ENCODE data around the gene TNFAIP8.
"Not testable (repeated sequence)": the region's sequence is repeated elsewhere in the genome, so short reads cannot be mapped to it uniquely, and the experiment has no call there.

The TNFAIP8 gene

DNA sequence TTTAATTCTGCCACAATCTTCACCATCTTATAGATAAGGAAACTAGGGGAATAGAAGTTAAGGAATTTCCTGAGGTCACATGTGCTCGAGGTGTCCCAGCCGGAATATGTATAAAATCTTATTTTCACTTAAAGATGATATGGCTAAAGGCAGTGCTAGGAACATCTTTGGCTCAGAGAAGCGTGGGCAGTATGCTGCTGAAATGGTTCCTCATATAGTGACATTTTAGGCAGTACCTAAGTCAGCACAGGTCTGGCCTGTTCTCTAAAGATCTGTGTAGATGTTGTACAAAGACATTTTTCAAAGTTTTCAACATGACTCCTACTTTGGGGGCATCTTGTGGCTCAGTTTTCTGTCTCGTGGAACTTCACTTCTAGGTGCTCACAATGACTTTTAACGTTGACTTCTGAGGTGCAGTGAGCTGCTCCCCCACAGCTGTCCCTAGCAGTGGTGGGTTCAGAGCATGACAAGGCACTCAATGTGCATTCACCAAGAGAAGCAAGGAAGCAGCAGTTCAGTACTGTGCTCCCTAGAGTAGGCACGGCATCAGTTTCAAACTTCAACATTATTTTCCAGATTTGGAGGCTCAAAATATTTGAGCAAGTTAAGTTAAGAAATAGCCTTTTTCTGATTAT is 40.3 kb downstream of the TNFAIP8 start:
- no peak for DNase-seq (ENCODE audit: low read depth)

DNA sequence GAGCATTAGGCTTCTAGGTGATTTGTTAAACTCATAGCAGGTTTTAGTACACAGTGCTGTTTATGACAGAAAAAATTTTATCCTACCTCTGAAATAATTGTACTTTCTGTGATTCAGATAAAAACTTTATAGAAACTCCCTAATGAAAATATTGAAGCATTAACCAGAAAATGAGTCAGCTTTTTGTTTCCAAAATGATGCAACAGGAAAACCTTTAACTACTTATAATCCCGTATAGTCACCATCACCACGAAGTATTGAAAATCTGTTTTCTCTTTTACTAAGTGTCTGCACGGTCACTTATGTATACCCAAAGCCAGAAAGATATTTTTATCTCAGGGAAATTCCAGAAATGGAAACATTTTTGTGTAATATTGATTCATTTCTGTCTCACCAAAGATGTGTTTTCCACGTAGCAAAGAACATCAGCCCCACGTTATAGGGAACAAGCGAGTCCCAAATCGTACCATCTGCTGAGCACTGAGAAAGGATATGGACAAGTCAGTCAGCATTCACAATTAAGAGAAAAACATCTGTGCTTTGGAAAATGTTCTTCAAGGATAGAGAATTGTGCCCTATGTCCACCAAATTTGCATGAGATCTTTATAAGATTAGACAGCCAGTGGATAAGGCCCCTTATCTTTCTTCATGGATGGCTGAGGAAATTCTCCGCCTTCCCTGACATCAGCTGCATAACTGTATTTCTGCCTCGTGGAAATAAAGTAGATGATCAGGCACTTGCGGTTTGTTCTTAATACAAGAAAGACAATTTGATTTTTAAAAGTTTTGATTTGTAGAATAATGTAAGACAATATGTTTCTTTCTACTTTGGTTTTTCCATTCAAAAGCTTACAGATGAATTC is 41.9 kb downstream of the TNFAIP8 start:
- DNase-seq (ENCODE audit: low read depth) = peak; percentile 60

DNA sequence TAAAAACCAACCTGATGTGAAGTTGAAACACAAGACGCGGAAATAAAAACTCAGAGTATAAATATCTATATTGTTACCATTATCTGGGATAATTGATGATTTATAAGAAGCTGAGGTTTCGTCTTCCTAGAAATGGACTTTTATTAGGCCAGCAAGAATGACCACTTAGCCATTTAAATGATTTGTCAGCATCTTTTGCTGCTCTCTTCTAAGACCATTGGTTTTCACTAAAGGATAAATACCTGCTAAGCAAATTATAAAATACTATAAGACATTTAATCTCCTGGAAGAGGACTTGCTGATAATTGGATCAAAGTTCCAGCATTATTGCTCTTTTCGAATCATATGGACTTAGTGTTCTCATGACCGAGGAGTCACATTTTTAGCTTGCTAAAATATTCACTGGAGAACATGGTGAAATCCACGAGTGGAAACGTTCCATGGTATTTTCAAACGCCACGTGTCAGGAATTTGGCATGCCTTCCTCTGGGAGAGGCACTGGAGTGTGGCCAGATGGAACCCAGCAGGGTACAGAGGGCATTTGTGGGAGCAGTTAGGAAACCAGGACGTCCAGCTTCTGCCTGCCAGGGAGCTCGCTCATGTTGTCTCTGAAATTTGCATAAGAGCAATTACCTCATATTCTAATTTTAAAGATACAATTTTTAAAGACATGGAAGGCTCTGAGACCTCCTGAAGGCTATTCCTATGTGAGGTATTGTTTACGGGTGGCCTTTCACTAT is 43.1 kb downstream of the TNFAIP8 start:
- DNase-seq (ENCODE audit: low read depth) = no peak

DNA sequence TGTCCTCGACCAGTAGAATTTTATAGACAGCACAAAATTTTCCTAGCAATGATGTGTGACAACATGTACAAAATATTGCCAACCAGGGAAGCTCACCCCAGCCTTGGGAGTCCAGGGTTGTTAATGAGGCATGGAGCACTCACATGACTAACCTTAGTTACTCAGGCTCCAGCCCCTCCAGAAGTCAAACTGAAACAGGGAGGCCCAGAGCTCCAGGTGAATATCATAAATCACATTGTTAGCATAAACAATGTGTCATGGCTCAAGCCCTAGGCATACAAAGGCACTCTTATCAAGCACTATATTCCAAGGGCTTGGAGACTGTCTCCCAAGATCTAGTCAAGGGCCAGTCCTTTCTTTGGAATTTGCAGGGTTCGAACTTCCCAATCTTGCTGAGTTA is 44.4 kb downstream of the TNFAIP8 start:
- DNase-seq (ENCODE audit: low read depth) = no peak

DNA sequence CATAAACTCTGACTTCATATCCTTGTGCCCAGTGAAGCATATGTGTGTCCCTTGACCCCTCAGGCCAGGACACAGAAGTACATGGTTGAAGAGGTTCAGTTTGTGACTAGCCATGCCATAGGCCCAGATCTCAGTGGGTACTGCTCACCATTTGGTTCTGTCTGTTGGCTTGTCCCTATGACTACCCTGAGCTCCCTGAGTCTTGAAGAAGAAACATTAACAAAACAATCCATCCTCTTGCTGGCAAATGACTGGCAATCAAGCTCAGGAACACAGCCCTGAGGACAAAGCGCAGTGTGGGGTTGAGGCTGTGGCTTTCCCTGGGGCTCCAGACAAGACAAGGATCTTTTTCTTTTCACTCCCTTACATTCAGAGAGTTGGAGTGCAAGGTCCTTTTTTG is 46.3 kb downstream of the TNFAIP8 start:
- no peak for DNase-seq (ENCODE audit: low read depth)

DNA sequence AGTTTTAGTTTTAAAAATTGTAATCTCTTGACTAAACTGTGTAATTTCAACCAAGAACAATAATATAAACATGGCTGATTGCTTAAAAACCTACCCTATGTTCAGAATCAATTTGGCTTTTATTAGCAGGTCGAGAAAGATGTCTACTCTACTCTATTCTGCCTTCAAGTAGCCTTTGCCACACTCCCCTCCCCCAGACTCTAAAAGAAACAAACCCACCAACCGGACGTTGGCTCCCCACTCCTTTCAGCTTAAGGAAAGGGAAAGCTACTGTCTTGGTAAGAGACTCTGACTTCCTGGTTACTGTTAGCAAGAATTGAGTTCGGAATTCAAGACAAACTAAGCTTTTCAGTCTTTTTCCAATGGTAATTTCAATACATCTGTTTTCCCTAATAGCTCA is 46.7 kb downstream of the TNFAIP8 start:
- DNase-seq (ENCODE audit: low read depth) = no peak

DNA sequence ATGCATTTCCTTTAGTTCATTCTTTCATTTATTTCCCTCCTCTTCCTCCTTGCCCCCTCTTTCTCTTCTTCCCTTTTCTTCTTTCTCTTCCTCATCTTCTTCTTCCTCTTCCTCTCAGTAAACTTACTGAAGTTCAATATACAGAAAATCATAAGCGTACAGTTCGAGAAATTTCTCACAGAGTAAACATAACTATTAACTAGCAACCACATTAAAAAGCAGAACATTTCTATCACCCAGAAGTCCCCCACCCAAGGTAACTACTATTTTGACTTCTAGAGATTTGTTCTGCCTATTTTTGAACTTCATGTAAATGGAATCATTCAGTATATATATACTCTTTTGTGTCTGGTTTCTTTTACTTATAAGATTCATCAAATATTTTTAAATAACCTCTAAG is 48.2 kb downstream of the TNFAIP8 start:
- no peak for DNase-seq (ENCODE audit: low read depth)

DNA sequence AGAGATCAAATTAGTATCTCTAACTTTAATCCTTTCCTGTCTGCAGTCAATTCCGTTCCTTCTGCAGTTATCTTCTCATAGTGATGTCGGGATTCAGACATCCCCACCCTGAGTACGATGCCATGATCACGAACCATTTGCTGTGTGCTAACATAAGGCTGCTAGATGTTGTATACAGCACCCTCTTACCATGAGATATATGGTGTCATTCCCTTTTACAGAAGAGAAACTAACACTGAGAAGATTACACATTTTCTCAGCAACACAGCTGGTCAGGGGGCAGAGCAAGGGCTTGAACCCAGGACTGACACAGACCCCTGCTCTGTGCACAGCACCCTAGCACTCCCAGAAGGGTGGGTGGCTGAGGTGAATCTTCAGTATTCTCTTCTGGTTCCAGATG is 49.6 kb downstream of the TNFAIP8 start:
- DNase-seq (ENCODE audit: low read depth) = no peak

DNA sequence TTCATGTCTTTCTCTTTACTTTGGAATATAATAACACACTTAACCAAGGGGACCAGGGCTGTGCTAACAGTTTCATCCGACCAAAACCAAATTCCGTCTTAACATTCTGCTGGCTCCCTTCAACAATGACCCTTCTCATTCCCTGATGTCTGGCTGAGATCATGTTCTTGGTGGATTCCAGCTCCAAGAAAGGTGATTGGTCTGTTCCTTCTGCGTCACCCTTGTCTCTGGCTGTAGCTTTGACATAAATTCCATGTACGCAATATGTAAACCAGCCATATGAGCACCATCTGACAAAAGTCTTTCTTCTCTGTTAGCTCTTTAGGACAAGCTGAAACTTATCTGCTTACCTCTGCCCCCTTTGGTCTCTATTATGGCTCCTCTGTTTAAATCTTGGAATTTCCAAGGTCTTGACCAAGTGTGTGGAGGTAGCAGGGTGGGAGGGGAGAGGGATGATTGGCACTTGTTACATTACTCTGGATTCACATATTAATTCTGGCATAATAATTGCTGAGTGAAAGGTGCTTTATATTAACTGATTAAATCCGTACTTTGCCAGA is 50.8 kb downstream of the TNFAIP8 start:
- no peak for DNase-seq (ENCODE audit: low read depth)

DNA sequence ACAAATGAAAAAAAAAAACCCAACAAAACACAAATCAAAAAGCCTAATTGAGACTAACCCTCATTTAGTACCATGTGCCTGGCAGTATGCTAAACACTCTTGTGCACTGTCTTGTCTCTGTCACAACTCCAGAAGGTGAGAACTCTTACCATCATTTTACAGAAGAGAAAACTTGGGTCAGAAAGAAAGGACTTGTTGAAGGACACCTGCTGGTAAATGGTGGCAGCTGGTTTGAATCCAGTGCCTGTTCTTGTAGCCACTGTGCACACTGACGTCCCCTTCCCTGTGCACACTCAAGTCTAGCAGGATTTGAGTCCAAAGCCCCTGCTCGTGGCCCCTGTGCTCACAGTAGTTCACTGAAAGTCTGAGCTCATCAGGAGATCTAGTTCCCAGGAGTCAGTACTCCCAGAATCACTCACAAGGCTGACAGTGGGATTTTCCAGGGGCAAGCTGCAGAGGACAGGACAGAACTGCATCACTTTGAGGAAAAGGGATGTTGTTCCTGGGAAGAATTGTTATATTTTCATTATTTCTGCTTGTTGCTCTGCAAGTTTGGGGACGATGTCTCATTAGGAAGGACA is 53.5 kb downstream of the TNFAIP8 start:
- no peak for DNase-seq (ENCODE audit: low read depth)

DNA sequence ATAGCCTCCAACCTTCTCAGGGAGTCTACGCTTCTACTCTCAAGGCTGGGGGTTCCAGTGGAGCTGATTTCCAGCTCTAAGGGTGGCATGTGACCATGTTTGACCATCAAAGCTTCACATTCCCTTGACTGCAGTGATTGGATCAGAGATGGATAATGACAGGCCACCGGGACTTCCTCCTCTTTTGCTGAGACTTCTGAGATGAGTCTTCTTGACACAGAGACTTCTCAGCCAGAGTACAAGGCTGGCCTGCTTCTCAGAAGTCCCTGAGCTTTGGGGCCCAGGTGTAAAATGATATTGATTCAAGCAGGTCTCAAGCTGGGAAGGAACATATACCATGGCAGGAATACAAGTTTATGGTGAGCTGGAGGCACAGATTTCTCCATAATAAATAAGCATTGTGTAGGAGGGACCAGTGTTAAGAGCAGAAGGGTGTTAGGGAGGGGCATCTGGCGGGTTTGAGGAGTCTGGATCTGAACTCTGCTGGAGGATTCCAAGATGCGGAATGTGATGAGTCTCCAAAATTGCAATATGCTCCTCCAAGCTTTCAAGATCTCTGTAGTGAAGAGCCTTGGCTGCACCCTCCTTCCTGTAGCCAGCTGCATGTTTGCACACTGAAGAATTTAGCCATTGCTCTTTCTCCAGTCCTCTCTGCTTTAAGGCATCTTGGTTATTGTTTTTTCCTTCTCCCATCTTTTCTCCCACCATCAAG is 54.8 kb downstream of the TNFAIP8 start:
- no peak for DNase-seq (ENCODE audit: low read depth)

DNA sequence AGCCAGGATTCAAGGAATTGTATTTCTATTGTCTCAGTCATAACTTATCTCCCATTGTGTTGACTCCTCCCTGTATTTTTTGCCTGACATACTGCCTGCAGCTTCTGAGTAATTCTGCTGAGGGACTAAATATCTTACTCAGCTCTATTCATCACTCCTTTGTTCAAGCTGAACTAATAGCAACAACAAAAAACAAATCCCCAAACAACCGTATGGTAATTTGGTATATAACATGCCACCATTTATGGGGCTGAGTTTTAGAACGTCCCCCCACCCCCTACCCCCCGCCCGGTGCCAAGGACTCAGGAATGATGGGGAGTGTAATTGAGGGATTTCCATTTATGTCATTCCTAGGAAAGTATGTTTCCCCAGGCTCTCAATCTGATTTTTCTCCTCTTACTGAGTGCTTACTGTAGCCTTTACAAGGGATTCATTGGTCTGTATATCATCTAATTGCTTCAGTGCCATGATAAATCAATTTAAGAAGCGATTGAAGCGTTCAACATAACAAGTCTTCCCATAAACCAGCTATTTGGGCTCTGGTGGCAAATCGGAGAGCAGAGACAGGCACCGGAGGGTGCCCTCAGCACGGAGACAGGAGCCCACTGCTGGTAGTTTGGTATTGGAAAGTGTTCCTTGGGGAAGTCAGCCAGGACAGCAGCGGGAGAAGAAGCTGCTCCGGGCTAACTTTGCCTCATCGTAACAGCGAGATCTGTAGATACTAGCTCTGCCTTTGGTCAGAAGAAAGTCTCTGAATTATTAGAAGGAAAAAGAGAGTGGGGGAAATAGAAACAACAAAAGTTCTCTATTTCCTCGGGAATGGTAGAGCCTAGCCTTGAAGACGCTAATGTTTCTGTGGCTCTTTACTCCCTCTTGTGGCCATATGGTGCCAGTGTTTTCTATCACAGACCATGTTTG is 55.8 kb downstream of the TNFAIP8 start:
- DNase-seq (ENCODE audit: low read depth) = peak; percentile 54

DNA sequence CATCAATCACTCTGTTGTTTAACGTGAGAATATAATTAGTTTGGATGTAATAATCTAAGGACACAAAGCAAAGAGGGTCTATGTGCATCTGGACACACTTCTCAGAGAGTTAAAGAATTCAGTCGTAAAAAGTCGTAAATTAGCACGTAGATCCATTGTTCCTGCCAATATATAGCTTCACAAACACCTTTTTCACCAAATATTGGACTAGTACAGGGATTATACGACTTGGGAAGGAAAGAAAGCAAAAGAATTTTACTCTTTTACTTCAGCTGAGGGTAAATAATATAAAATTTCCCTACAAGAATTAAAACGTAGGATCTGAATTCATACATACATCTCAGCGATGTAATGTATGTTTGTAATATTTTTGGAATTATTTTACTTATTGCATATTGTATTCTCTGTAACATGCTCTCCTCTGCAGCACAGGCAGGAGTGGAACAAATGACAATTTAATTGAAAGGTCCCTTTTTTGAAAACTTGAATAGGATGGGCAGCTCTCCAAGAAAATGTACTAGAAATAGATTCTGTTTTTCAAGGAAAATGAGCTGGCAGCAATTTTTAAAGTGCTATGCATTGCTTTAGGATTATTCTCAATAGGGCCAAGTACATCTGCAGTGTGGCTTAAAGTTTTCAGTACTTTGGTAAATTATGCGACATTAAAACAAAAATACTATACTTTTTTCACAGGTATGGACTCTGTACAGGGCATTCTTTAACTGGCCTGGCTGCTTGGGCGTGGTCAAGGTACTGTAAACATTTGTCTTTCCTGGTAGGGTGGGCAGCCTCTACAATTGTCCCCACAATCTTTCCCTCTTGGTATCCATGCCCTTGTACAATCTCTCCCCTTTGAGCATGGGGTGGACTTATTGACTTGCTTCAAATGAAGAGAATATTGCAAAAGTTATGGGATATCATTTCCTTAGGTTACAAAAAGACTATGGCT is 56.7 kb downstream of the TNFAIP8 start:
- no peak for DNase-seq (ENCODE audit: low read depth)

DNA sequence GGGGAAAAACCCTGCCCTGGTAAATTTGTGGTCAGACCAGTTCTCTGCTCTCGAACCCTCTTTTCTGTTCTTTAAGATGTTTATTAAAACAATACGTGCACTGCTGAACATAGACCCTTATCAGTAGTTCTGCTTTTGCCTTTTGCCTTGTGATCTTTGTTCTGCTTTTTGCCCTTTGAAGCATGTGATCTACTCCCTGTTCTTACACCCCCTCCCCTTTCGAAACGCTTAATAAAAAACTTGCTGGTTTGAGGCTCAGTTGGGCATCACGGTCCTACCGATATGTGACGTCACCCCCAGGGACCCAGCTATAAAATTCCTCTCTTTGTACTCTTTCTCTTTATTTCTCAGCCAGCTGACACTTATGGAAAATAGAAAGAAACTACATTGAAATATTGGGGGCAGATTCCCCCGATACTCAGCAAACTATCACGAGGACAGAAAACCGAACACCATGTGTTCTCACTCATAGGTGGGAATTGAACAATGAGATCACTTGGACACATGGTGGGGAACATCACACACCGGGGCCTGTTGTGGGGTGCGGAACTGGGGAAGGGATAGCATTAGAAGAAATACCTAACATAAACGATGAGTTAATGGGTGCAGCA is 58.4 kb downstream of the TNFAIP8 start:
- not testable (repeated sequence) for DNase-seq (ENCODE audit: low read depth)

DNA sequence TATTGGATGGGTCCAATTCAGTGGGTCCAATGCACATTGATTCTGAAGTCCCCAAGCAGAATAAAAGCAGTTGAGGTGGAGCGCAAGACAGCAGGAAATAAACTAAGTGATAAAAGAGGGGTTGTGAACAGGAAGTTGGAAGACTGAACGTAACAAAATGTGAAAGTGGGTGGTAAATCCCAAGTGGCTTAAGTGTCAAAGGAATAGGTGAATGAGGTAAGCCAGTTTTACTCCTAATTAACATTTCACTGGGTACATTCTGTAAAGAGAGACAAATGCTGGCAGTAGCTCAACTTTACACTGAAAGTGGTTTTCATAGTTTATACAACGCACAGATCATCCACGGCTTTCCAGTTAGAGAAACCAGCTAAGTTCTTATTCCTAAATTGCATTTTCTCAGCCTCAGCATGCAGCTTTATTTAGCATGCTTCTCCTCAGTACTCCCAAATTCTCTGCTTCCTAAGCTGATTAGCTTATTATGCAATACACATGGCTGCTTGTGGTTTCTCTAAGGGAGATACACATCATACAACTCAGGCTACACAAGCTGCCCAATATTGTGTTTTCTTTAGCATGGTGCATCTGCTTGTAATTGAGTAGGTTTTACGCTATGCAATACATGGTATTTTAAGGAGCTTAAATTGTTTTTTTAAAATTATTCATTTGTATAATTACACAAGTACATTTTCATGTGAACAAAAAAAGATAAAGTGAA is 62.2 kb downstream of the TNFAIP8 start:
- DNase-seq (ENCODE audit: low read depth) = no peak

DNA sequence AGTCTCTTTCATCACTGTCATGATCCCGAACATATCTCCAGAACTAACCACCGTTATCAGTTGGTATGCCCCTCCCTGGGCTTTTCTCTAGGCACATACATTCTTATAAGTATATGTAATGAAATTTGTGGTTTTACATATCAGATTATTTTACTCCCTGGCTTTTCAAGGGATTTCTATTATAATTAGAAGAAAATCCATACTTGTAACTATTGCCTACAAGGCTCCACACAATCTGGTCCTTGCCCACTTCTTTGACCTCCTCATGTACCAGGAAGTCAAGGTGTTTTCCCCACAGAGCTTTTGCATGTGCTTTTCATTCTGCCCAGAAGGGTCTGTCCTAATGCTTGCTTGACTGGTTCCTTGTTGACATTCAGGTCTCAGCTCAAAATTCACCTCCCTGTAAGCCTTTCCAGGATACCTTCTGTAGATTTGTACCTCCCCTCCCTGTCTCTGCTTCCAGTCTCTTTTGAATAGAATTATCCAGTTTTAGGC is 62.8 kb downstream of the TNFAIP8 start:
- no peak for DNase-seq (ENCODE audit: low read depth)

DNA sequence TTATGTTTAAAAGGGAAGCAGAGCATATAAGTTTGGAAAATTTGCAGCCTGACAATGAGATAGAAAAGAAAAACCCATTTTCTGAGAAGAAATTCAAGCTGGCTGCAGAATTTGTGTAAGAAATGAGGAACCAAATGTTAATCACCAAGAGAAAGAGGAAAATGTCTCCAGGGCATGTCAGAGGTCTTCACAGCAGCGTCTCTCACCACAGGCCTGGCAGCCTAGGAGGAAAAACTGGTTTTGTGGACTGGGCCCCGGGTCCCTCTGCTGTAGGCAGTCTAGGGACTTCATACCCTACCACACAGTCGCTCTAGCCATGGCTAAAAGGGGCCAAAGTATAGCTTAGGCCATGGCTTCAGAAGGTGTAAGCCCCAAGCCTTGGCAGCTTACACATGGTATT is 64.3 kb downstream of the TNFAIP8 start:
- DNase-seq (ENCODE audit: low read depth) = no peak

DNA sequence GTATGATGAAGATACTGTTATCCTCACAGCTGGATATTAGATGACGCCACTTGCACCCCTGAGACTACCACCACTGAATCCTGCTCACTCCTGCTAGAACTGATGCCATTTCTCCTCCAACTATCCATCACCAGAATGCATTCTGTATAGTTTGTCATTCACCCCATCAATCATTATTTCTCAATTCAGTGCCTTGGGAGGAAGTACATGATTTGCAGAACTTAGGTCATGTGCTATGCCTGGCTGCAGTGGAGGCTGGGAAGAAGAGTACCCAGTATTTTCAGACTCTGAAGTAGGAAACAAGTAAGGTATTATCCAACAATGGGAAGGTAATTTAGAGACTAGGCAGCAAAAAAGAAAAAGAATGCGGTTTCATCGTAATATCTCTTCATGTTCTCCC is 70.2 kb downstream of the TNFAIP8 start:
- no peak for DNase-seq (ENCODE audit: low read depth)
